Activated T-cell treated with anti-CD3 and anti-CD28 coated beads for 1 hour (primary cell): Measurements from ENCODE around the gene ATL1.

Source experiments
- DNase-seq: peaks from one replicate; pipeline ENCODE4 v3.0.0-alpha.2; 2020; ENCODE audit warnings: low read depth

Gene ATL1

GRCh38 chr14:50559990-50560930 lies at the start of gene ATL1:
ATL1 (plus strand) TSS chr14:50560145; CDS start chr14:50560266, 121 bp downstream.
- peak; percentile 9 for DNase-seq

- no peak for DNase-seq
Observed at GRCh38 chr14:50510157-50510556, 49.8 kb upstream of the ATL1 start.

GRCh38 chr14:50512463-50512862 lies 47.5 kb upstream of the ATL1 start:
- DNase-seq: no peak

- DNase-seq: no peak
Observed at GRCh38 chr14:50516091-50516490, 43.9 kb upstream of the ATL1 start.

- DNase-seq: no peak
Observed at GRCh38 chr14:50520947-50521815, 38.8 kb upstream of the ATL1 start.

- no peak for DNase-seq
Observed at GRCh38 chr14:50521912-50522341, 38.0 kb upstream of the ATL1 start.

GRCh38 chr14:50523271-50524041 lies 36.5 kb upstream of the ATL1 start:
- DNase-seq: no peak

- no peak for DNase-seq
Observed at GRCh38 chr14:50524060-50524459, 35.9 kb upstream of the ATL1 start.

- no peak for DNase-seq
Observed at GRCh38 chr14:50524731-50525515, 35.0 kb upstream of the ATL1 start.

- no peak for DNase-seq
Observed at GRCh38 chr14:50528000-50528399, 31.9 kb upstream of the ATL1 start.

- no peak for DNase-seq
Observed at GRCh38 chr14:50529288-50530179, 30.4 kb upstream of the ATL1 start.

- DNase-seq: no peak
Observed at GRCh38 chr14:50530358-50530757, 29.6 kb upstream of the ATL1 start.

GRCh38 chr14:50530794-50531365 lies 29.1 kb upstream of the ATL1 start:
- no peak for DNase-seq

- peak; percentile 13 for DNase-seq
Observed at GRCh38 chr14:50531595-50532501, 28.1 kb upstream of the ATL1 start.

GRCh38 chr14:50532502-50533240 lies 27.3 kb upstream of the ATL1 start, which contains the start of gene MAP4K5:
MAP4K5 (minus strand) TSS chr14:50532569; CDS start chr14:50532049, 520 bp downstream.
- peak; percentile 80 for DNase-seq

GRCh38 chr14:50533241-50533705 lies 26.7 kb upstream of the ATL1 start:
- no peak for DNase-seq

- no peak for DNase-seq
Observed at GRCh38 chr14:50533806-50534205, 26.1 kb upstream of the ATL1 start.

GRCh38 chr14:50534416-50534815 lies 25.5 kb upstream of the ATL1 start:
- no peak for DNase-seq
